K562 (cell line): Measurements from ENCODE around the gene KRT28. TPM values are rescaled to one million over a fixed set of nuclear protein-coding genes. Genes with fewer than 3 reads are reported as not detected.

Experiments used
- ARNT ChIP-seq, 2 experiments: fragments of 450-650 bp; IDR thresholded peaks; 2 replicates each; pipeline ENCODE4 v1.6.1; 2016; ENCODE audit warnings: mild to moderate bottlenecking in 1 of 2
- CBX3 ChIP-seq, 2 experiments: IDR thresholded peaks; 1 replicate in 1 of 2; 2 replicates in 1 of 2; pipeline ENCODE4 v1.6.1; 2012; ENCODE audit warnings: inconsistent platforms in 2 of 2, low read length in 2 of 2, borderline replicate concordance in 1 of 2, control low read depth in 1 of 2
- CHD1 ChIP-seq: fragments of 200-600 bp; sonication (generic); IDR thresholded peaks from one replicate; pipeline ENCODE4 v1.6.1; 2012; ENCODE audit warnings: mild to moderate bottlenecking, moderate library complexity, low read length, inconsistent platforms
- ELK3 ChIP-seq: fragments of 450-650 bp; formaldehyde crosslinking; IDR thresholded peaks from 2 replicates; pipeline ENCODE4 v1.4.0; 2020; ENCODE audit warnings: mild to moderate bottlenecking
- ETS2 ChIP-seq: IDR thresholded peaks from 2 replicates; pipeline ENCODE4 v1.6.1; 2016; ENCODE audit warnings: borderline replicate concordance, missing genetic modification characterization, mild to moderate bottlenecking, moderate library complexity, missing compliant biosample characterization; ENCODE audit not compliant: poor library complexity, severe bottlenecking
- KDM5B ChIP-seq: fragments of 200-600 bp; sonication (generic); IDR thresholded peaks from 2 replicates; pipeline ENCODE4 v1.6.1; 2012; ENCODE audit warnings: low read depth, mild to moderate bottlenecking, moderate library complexity, low read length, control low read depth, inconsistent platforms; ENCODE audit not compliant: insufficient replicate concordance
- MCM2 ChIP-seq: fragments of 450-650 bp; IDR thresholded peaks from 2 replicates; pipeline ENCODE4 v1.6.1; 2017; ENCODE audit warnings: low read depth, mild to moderate bottlenecking
- SAFB ChIP-seq: fragments of 200-400 bp; formaldehyde crosslinking; IDR thresholded peaks from 2 replicates; pipeline ENCODE4 v1.6.1; 2017; ENCODE audit warnings: low read depth, low read length, borderline replicate concordance
- SAFB2 ChIP-seq: fragments of 200-400 bp; formaldehyde crosslinking; IDR thresholded peaks from 2 replicates; pipeline ENCODE4 v1.6.1; 2018; ENCODE audit warnings: borderline replicate concordance, low read length, low read depth, moderate library complexity; ENCODE audit not compliant: severe bottlenecking
- SMC3 ChIP-seq: conservative IDR thresholded peaks from 2 replicates; pipeline ENCODE4 v1.6.1; 2011; ENCODE audit warnings: low read depth, low read length, improper control_type of control experiment; ENCODE audit not compliant: insufficient read depth
- SRSF9 ChIP-seq: fragments of 200-400 bp; formaldehyde crosslinking; IDR thresholded peaks from 2 replicates; pipeline ENCODE4 v1.6.1; 2017; ENCODE audit warnings: low read depth, low read length, borderline replicate concordance
- TFAP4 ChIP-seq: sonication (generic); formaldehyde crosslinking; IDR thresholded peaks from 2 replicates; pipeline ENCODE4 v1.8.0; 2022; ENCODE audit warnings: missing genetic modification reagents, mild to moderate bottlenecking, moderate library complexity, borderline replicate concordance
- U2AF1 ChIP-seq: fragments of 200-400 bp; formaldehyde crosslinking; optimal IDR thresholded peaks from 2 replicates; pipeline ENCODE3; 2017; ENCODE audit warnings: mild to moderate bottlenecking, low read depth, low read length, moderate library complexity
- WHSC1 ChIP-seq: IDR thresholded peaks from one replicate; pipeline ENCODE4 v1.6.1; 2012; ENCODE audit warnings: low read length, control low read depth, inconsistent platforms
- ZNF79 ChIP-seq: fragments of 250-450 bp; sonication (Bioruptor Pico); IDR thresholded peaks from 2 replicates; pipeline ENCODE4 v1.4.0; 2020; ENCODE audit warnings: low read depth, mild to moderate bottlenecking, moderate library complexity
- polyA plus RNA-seq, 8 experiments: library from polyadenylated mRNA; depleted of rRNA in 4 of 8; stranded (reverse) in 5 of 8; unstranded in 3 of 8; fragments of >200 nt; fragmentation: Nextera tagmentation in 2 of 8; fragmentation: Illumina TruSeq in 1 of 8; extraction: Ambion mirVana in 2 of 8; extraction: Trizol in 1 of 8; gene quantifications; 2 replicates each; pipeline versions ENCODE4 v1.2.1 to v1.2.3, GENCODE V29; 2011 to 2014; ENCODE audit warnings: inconsistent platforms in 1 of 8, missing spikeins in 1 of 8
- total RNA-seq, 7 experiments: library from RNA; depleted of rRNA in 6 of 7; stranded (reverse); fragments of >200 nt in 6 of 7; fragmentation: Illumina TruSeq in 2 of 7; extraction: Trizol in 2 of 7; gene quantifications; 2 replicates each; pipeline versions ENCODE4 v1.2.1 to v1.2.3, GENCODE V29; 2011 to 2021; ENCODE audit warnings: low replicate concordance in 1 of 7
- TF ChIP-seq, protein P1 (sequence below): fragments of 150-350 bp; IDR thresholded peaks from 2 replicates; pipeline ENCODE4 v1.6.1; 2014; ENCODE audit warnings: low read depth, mild to moderate bottlenecking, low read length, borderline replicate concordance
- TF ChIP-seq, protein P2 (sequence below): fragments of 250-450 bp; sonication (Bioruptor Pico); IDR thresholded peaks from 2 replicates; pipeline ENCODE4 v1.5.0; 2021; ENCODE audit warnings: mild to moderate bottlenecking, borderline replicate concordance
- TF ChIP-seq, protein P3 (sequence below), 2 experiments: fragments of 450-650 bp; conservative IDR thresholded peaks; 2 replicates each; pipeline ENCODE4 v1.6.1; 2017; ENCODE audit warnings: mild to moderate bottlenecking in 2 of 2, moderate library complexity in 2 of 2

The KRT28 gene
- total and polyA plus RNA-seq, 9 of the 15 experiments (the other 6 are each of a cell fraction or from before 2014, with no cell fraction given) = not detected

GRCh38 chr17:40803617-40804082, 3.9 kb upstream of the KRT28 start (continued):
- no peak for TF ChIP-seq ETS2
- no peak for TF ChIP-seq MCM2
- TF ChIP-seq ZNF79 (CRISPR knock-in tag) = no peak
- TF ChIP-seq CHD1 = no peak
- TF ChIP-seq ARNT (IDR thresholded peaks at IDR 0.05) = no peak
- TF ChIP-seq SAFB = no peak
- peak; percentile 95 for TF ChIP-seq SMC3
- TF ChIP-seq, protein P1, sequence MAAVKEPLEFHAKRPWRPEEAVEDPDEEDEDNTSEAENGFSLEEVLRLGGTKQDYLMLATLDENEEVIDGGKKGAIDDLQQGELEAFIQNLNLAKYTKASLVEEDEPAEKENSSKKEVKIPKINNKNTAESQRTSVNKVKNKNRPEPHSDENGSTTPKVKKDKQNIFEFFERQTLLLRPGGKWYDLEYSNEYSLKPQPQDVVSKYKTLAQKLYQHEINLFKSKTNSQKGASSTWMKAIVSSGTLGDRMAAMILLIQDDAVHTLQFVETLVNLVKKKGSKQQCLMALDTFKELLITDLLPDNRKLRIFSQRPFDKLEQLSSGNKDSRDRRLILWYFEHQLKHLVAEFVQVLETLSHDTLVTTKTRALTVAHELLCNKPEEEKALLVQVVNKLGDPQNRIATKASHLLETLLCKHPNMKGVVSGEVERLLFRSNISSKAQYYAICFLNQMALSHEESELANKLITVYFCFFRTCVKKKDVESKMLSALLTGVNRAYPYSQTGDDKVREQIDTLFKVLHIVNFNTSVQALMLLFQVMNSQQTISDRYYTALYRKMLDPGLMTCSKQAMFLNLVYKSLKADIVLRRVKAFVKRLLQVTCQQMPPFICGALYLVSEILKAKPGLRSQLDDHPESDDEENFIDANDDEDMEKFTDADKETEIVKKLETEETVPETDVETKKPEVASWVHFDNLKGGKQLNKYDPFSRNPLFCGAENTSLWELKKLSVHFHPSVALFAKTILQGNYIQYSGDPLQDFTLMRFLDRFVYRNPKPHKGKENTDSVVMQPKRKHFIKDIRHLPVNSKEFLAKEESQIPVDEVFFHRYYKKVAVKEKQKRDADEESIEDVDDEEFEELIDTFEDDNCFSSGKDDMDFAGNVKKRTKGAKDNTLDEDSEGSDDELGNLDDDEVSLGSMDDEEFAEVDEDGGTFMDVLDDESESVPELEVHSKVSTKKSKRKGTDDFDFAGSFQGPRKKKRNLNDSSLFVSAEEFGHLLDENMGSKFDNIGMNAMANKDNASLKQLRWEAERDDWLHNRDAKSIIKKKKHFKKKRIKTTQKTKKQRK = no peak
- TF ChIP-seq, protein P2, sequence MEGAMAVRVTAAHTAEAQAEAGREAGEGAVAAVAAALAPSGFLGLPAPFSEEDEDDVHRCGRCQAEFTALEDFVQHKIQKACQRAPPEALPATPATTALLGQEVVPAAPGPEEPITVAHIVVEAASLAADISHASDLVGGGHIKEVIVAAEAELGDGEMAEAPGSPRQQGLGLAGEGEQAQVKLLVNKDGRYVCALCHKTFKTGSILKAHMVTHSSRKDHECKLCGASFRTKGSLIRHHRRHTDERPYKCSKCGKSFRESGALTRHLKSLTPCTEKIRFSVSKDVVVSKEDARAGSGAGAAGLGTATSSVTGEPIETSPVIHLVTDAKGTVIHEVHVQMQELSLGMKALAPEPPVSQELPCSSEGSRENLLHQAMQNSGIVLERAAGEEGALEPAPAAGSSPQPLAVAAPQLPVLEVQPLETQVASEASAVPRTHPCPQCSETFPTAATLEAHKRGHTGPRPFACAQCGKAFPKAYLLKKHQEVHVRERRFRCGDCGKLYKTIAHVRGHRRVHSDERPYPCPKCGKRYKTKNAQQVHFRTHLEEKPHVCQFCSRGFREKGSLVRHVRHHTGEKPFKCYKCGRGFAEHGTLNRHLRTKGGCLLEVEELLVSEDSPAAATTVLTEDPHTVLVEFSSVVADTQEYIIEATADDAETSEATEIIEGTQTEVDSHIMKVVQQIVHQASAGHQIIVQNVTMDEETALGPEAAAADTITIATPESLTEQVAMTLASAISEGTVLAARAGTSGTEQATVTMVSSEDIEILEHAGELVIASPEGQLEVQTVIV (CRISPR knock-in tag) = no peak
- TF ChIP-seq KDM5B = no peak
- TF ChIP-seq TFAP4 (CRISPR knock-in tag) = peak; percentile 25; the same call in 1 of the 2 replicates
- TF ChIP-seq, protein P3, sequence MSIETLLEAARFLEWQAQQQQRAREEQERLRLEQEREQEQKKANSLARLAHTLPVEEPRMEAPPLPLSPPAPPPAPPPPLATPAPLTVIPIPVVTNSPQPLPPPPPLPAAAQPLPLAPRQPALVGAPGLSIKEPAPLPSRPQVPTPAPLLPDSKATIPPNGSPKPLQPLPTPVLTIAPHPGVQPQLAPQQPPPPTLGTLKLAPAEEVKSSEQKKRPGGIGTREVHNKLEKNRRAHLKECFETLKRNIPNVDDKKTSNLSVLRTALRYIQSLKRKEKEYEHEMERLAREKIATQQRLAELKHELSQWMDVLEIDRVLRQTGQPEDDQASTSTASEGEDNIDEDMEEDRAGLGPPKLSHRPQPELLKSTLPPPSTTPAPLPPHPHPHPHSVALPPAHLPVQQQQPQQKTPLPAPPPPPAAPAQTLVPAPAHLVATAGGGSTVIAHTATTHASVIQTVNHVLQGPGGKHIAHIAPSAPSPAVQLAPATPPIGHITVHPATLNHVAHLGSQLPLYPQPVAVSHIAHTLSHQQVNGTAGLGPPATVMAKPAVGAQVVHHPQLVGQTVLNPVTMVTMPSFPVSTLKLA (conservative IDR thresholded peaks at IDR 0.05) = 0 out of 4 replicates have a peak, but pooled peaks of 1 of the 2 experiments have one; percentile 19
- no peak for TF ChIP-seq SAFB2
- no peak for TF ChIP-seq SRSF9
- TF ChIP-seq ELK3 (CRISPR knock-in tag) = no peak
- TF ChIP-seq U2AF1 = no peak
- TF ChIP-seq CBX3 (IDR thresholded peaks at IDR 0.05; ENCODE audit: borderline replicate concordance in 1 of 2, low read length in 2 of 2) = no peak
- no peak for TF ChIP-seq WHSC1
